Testis (tissue), 2 donors: ENCODE measurements around the gene BPIFA2.

Source experiments
- POLR2A ChIP-seq: fragments of 450-650 bp; IDR thresholded peaks from one replicate; pipeline ENCODE4 v1.6.1; 2017; ENCODE audit warnings: antibody characterized with exemption, mild to moderate bottlenecking, moderate library complexity
- TF ChIP-seq, protein P1 (sequence below), 3 experiments: fragments of 450-650 bp in 2 of 3; fragments of 200-600 bp in 1 of 3; sonication (generic) in 1 of 3; IDR thresholded peaks; one replicate each; pipeline ENCODE4 v1.5.1; 2016 to 2019; ENCODE audit warnings: antibody characterized with exemption in 3 of 3, mild to moderate bottlenecking in 2 of 3, moderate library complexity in 1 of 3

DNA sequence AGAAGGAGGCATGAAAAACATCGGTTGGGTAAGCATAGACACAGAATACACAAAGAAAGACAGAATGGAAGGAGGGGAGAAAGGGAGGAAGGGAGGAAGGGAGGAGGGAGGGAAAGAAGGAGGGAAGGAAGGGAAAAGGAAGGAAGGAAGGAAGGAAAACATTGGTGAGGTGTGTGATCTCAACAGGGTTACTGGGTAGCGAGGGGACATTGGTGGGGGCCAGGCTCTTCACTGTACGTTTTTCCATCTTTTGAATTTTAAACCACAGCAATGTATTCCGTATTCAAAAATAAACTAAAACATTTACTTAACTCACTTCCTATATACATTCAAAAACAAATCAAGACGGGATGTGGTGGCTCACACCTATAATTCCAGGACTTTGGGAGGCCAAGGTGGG is 20.7 kb upstream of the BPIFA2 start:
- TF ChIP-seq, protein P1, sequence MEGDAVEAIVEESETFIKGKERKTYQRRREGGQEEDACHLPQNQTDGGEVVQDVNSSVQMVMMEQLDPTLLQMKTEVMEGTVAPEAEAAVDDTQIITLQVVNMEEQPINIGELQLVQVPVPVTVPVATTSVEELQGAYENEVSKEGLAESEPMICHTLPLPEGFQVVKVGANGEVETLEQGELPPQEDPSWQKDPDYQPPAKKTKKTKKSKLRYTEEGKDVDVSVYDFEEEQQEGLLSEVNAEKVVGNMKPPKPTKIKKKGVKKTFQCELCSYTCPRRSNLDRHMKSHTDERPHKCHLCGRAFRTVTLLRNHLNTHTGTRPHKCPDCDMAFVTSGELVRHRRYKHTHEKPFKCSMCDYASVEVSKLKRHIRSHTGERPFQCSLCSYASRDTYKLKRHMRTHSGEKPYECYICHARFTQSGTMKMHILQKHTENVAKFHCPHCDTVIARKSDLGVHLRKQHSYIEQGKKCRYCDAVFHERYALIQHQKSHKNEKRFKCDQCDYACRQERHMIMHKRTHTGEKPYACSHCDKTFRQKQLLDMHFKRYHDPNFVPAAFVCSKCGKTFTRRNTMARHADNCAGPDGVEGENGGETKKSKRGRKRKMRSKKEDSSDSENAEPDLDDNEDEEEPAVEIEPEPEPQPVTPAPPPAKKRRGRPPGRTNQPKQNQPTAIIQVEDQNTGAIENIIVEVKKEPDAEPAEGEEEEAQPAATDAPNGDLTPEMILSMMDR (IDR thresholded peaks at IDR 0.05) = no peak
- TF ChIP-seq POLR2A = no peak
